Left ventricle myocardium inferior (tissue), 1 donor: Measurements from ENCODE around the gene AZIN2. TPM values are rescaled to one million over a fixed set of nuclear protein-coding genes. Genes with fewer than 3 reads are reported as not detected.

Source experiments
- DNase-seq: peaks from one replicate; pipeline ENCODE4 v3.0.0-alpha.2; 2020
- H3K27ac ChIP-seq: fragments of 200-600 bp; replicated peaks from 2 replicates; pipeline ENCODE4 v1.8.0; 2021
- H3K27me3 ChIP-seq: fragments of 200-600 bp; 2 replicates; pipeline ENCODE4 v1.8.0; 2021; ENCODE audit warnings: low read depth
- H3K36me3 ChIP-seq: fragments of 200-600 bp; 2 replicates; pipeline ENCODE4 v1.8.0; 2021
- H3K4me1 ChIP-seq: fragments of 200-600 bp; 2 replicates; pipeline ENCODE4 v1.8.0; 2021
- H3K4me3 ChIP-seq: fragments of 200-600 bp; 2 replicates; pipeline ENCODE4 v1.8.0; 2021; ENCODE audit warnings: mild to moderate bottlenecking, moderate library complexity
- H3K9me3 ChIP-seq: fragments of 200-600 bp; replicated peaks from 2 replicates; pipeline ENCODE4 v1.8.0; 2021
- intact Hi-C: fragments of 100-400 bp; cut with micrococcal nuclease; formaldehyde crosslinking; loops from one replicate; pipeline ENCODE4 v1.11.0; 2022
- total RNA-seq: library from RNA; stranded (reverse); fragmentation: NEBNext Ultra II Directional; extraction: Animal tissue kit (Norgen Biotek cat#: 25700); gene quantifications from one replicate; pipeline ENCODE4 v1.2.1, GENCODE V29; 2021
- TF ChIP-seq, protein P1 (sequence below): fragments of 200-600 bp; IDR thresholded peaks from 2 replicates; pipeline ENCODE4 v1.8.0; 2021; ENCODE audit warnings: antibody characterized with exemption, mild to moderate bottlenecking, borderline replicate concordance
- donor health status: DM: no; HTN: yes; CAD: no; lungs with severe emphysema.

The AZIN2 gene
- total RNA-seq, 1 donor from 2014 or later, result 2.8 TPM

DNA sequence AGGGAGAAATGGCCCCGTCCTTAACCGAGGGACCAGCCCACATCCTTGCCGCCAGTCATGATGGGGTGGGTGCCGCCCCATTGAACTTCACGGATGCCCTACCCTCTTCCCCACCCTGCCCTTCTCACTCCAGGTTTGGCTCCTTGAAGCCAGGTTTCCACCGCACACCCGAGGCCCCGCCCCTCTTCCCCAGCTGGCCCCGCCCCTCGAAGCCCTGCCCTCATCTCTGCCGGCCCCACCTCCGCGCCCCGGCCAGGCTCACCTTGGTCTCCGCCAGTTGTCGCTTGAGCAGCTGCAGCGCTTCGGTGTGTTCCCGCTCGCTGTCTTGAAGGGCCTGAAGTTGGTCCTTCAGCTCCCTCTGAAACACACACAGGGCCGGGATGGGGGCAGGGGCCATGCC, 84.3 kb downstream of the AZIN2 start:
- no peak for DNase-seq
- peaks cover 10% of the 10 kb centered on the region for H3K36me3 ChIP-seq
- intact Hi-C loops, result no loop called here
- no peaks in the 10 kb centered on the region for H3K27me3 ChIP-seq
- H3K27ac ChIP-seq, result no peak overlapping the region
- TF ChIP-seq, protein P1, sequence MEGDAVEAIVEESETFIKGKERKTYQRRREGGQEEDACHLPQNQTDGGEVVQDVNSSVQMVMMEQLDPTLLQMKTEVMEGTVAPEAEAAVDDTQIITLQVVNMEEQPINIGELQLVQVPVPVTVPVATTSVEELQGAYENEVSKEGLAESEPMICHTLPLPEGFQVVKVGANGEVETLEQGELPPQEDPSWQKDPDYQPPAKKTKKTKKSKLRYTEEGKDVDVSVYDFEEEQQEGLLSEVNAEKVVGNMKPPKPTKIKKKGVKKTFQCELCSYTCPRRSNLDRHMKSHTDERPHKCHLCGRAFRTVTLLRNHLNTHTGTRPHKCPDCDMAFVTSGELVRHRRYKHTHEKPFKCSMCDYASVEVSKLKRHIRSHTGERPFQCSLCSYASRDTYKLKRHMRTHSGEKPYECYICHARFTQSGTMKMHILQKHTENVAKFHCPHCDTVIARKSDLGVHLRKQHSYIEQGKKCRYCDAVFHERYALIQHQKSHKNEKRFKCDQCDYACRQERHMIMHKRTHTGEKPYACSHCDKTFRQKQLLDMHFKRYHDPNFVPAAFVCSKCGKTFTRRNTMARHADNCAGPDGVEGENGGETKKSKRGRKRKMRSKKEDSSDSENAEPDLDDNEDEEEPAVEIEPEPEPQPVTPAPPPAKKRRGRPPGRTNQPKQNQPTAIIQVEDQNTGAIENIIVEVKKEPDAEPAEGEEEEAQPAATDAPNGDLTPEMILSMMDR, result no peak
- no peaks in the 10 kb centered on the region for H3K9me3 ChIP-seq
- no peak overlapping the region for H3K4me3 ChIP-seq
- peaks cover 30% of the 10 kb centered on the region for H3K4me1 ChIP-seq

DNA sequence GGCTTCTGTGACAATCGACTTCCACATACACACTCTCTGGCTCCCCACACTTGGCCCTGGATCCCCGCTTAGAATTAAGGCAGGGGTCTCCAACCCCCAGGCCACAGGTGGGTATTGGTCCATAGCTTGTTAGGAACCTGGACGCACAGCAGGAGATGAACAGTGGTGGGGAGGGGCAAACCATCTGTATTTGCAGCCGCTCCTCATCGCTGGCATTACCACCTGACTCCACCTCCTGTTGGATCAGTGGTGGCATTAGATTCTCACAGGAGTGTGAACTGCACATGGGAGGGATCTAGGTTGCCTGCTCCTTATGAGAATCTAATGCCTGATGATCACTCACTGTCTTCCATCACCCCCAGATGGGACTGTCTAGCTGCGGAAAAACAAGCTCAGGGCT, 84.9 kb downstream of the AZIN2 start:
- H3K27me3 ChIP-seq, result no peaks in the 10 kb centered on the region
- TF ChIP-seq, protein P1, result no peak
- H3K27ac ChIP-seq, result no peak overlapping the region
- no peak for DNase-seq
- H3K4me1 ChIP-seq, result peaks cover 33% of the 10 kb centered on the region
- intact Hi-C loops, result no loop called here
- peaks cover 10% of the 10 kb centered on the region for H3K36me3 ChIP-seq
- H3K4me3 ChIP-seq, result no peak overlapping the region
- H3K9me3 ChIP-seq, result no peaks in the 10 kb centered on the region

DNA sequence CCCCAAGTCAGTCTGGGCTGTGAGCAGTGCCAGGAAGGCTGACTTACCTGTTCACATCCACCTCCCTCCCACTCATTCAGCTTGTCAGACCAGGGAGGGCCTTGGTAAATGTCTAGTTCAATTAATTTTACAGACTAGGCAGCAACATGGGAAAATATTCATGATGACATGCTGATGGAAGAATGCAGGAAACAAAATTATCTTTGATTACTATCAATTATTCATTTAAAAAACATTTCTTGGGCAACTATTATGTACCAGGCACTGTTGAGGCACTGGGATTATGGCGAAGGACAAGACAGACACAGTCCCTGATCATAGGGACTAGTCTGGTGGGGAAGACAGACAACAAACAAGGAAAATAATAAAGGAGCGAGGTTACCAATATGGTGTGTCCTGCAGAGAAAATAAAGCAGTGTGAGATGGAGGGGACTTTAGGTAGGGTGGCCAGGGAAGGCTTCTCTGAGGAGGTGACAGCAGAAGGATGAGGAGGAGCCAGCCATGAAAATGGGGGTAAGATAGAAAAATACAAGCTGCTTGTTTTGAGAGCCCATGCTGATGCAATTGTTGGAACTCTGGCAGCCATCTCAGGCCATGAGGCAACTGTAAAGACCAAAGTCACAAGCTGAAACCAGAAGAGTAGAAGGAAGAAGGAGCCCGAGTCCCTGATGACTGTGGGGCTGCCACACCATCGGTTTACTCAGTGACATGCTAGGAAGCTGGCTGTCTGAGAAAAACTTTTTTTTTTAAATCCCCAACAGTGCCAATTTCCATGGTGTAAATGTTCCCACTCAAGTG, 86.9 kb downstream of the AZIN2 start:
- TF ChIP-seq, protein P1, result no peak
- no peak for DNase-seq
- Histone ChIP-seq H3K27ac (no peak overlapping the region), H3K4me1 (peaks cover 33% of the 10 kb centered on the region), H3K36me3 (peaks cover 10% of the 10 kb centered on the region), H3K27me3 (no peaks in the 10 kb centered on the region), H3K4me3 (no peak overlapping the region), H3K9me3 (no peaks in the 10 kb centered on the region)
- intact Hi-C loops, result no loop called here

DNA sequence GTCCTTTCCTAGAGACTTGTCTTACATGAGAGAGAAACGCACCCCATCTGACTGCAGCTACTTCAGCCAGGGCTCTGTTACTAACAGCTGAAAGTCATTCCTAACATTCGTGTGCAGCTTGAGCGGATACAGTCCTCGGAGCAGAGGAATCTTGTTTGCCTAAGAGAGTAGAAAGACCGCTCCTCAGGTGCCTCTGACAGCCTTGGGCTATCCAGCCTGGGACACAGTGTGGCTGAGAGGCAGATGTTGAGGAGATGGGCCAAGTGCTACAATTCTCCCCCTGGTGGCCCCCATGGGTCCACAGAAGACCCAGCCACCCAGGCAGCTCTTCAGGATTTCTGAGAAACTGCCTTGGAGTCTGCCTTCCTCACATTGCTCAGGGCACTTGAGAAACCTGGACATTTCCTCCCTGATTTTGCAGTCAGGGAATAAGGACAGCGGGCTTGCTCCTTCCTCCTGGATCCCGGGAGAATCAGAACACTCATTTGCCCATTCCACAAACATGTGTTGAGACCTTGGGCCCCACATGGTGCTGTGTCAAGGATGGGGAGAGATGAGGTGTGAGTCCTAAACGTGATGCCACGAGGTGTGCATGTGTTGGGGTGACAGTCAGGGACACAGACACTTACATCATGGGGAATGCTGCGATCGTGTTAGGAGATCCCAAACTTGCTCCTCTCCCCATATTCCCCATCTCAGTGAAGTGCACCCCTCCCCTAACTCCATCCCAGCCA, 87.8 kb downstream of the AZIN2 start:
- Histone ChIP-seq H3K4me1 (peaks cover 33% of the 10 kb centered on the region), H3K9me3 (no peaks in the 10 kb centered on the region), H3K27ac (peak overlapping the region; percentile 27), H3K4me3 (no peak overlapping the region), H3K36me3 (peaks cover 10% of the 10 kb centered on the region), H3K27me3 (no peaks in the 10 kb centered on the region)
- intact Hi-C loops, result no loop called here
- DNase-seq, result no peak
- TF ChIP-seq, protein P1, result no peak

DNA sequence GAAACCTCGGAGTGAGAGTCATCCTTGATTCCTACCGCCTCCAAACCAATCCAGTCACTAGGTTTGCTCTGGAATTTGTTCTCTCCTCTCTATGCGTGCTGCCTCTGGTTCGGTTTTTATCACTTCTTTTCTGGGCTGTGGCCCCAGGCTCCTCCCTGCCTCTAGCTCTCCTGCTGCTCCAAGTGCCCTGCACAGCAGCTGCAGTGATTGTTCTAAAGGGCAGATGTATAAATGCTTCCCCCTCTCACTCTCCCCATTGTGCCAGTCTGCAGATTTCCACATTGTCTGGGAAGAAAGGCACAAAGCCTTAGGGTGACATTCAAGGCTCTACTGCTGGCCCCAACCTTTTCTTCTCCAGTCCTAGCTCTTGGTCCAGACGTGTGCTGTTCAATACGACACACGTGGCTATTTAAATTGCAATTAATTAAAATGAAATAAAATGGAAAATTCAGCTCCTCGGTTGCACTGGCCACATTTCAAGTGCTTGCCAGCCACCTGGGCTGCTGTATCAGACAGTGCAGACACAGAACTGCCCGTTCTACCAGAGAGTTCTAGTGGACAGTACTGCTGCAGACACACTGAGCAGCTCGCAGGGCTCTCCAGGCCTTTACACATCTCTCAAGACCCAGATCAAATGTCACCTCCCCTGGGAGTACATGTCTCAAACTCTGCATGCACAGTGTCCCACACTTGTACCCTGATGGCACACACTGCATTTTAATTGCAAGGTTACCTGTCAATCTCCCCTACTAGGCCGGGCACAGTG, 88.5 kb downstream of the AZIN2 start:
- H3K36me3 ChIP-seq, result peaks cover 10% of the 10 kb centered on the region
- no peaks in the 10 kb centered on the region for H3K27me3 ChIP-seq
- H3K9me3 ChIP-seq, result no peaks in the 10 kb centered on the region
- TF ChIP-seq, protein P1, result no peak
- peak overlapping the region; percentile 27 for H3K27ac ChIP-seq
- no peak for DNase-seq
- no peak overlapping the region for H3K4me3 ChIP-seq
- intact Hi-C loops, result no loop called here
- H3K4me1 ChIP-seq, result peaks cover 33% of the 10 kb centered on the region
